OCI-LY7 (cell line): ENCODE data around the gene BCL11A. TPM values are rescaled to one million over a fixed set of nuclear protein-coding genes. Genes with fewer than 3 reads are reported as not detected.

Experiments used
- BruUV-seq: library from RNA; stranded (reverse); fragments of 400-500 nt; replicated peaks from 2 replicates; lab custom pipeline; 2021; lab: Mats Ljungman, UMichigan
- CTCF ChIA-PET: fragments of 300-600 bp; sonication (Branson Sonifier 250); formaldehyde crosslinking; loops from one replicate; lab custom pipeline; 2022; ENCODE audit warnings: antibody characterized with exemption; ENCODE audit not compliant: unreplicated experiment; lab: Charles Lee
- POLR2A ChIA-PET: fragments of 300-600 bp; sonication (Branson Sonifier 250); formaldehyde crosslinking; loops from one replicate; lab custom pipeline; 2022; ENCODE audit warnings: antibody characterized with exemption; lab: Charles Lee
- DNase-seq: peaks from one replicate; pipeline ENCODE4 v3.0.0-alpha.2; 2015; ENCODE audit warnings: low spot score
- H2AFZ ChIP-seq: fragments of 200-600 bp; sonication (generic), shearing (Covaris generic); 2 replicates; pipeline ENCODE4 v1.6.1; 2014; ENCODE audit warnings: mild to moderate bottlenecking, antibody characterized with exemption, low read length, moderate library complexity
- H3K27ac ChIP-seq: fragments of 200-600 bp; sonication (generic); 2 replicates; pipeline ENCODE4 v1.5.1; 2014; ENCODE audit warnings: mixed run types, low read depth, mild to moderate bottlenecking, moderate library complexity, low read length, inconsistent platforms; ENCODE audit not compliant: poor library complexity, severe bottlenecking
- H3K36me3 ChIP-seq: fragments of 200-600 bp; sonication (generic); 2 replicates; pipeline ENCODE4 v1.6.1; 2014; ENCODE audit warnings: mild to moderate bottlenecking, antibody characterized with exemption, low read length, moderate library complexity, mixed read lengths; ENCODE audit not compliant: insufficient read depth
- H3K4me1 ChIP-seq: fragments of 200-600 bp; sonication (generic); 2 replicates; pipeline ENCODE4 v1.5.1; 2014; ENCODE audit warnings: mild to moderate bottlenecking, low read length; ENCODE audit not compliant: insufficient read depth, poor library complexity, severe bottlenecking
- H3K4me2 ChIP-seq: fragments of 200-600 bp; sonication (generic); 2 replicates; pipeline ENCODE4 v1.6.1; 2014; ENCODE audit warnings: mild to moderate bottlenecking, low read length
- H3K4me3 ChIP-seq: fragments of 200-600 bp; sonication (generic); 2 replicates; pipeline ENCODE4 v1.5.1; 2014; ENCODE audit warnings: mild to moderate bottlenecking, low read depth, low read length; ENCODE audit not compliant: poor library complexity, severe bottlenecking
- H3K79me2 ChIP-seq: fragments of 200-600 bp; sonication (generic); 2 replicates; pipeline ENCODE4 v1.6.1; 2016; ENCODE audit warnings: low read depth, mild to moderate bottlenecking, low read length, moderate library complexity, mixed read lengths; ENCODE audit not compliant: insufficient read depth
- H3K9me2 ChIP-seq: fragments of 200-600 bp; sonication (generic); 2 replicates; pipeline ENCODE4 v1.6.1; 2016; ENCODE audit warnings: mild to moderate bottlenecking, low read length, mixed read lengths; ENCODE audit not compliant: insufficient read depth
- H3K9me3 ChIP-seq: fragments of 200-600 bp; sonication (generic); 2 replicates; pipeline ENCODE4 v1.6.1; 2014; ENCODE audit warnings: mild to moderate bottlenecking, mixed run types, low read length, mixed read lengths
- H4K20me1 ChIP-seq: fragments of 200-600 bp; sonication (generic); 2 replicates; pipeline ENCODE4 v1.6.1; 2014; ENCODE audit warnings: mild to moderate bottlenecking, antibody characterized with exemption, low read length, moderate library complexity, mixed read lengths; ENCODE audit not compliant: insufficient read depth
- EZH2phosphoT487 ChIP-seq: fragments of 200-600 bp; sonication (generic); IDR thresholded peaks from 2 replicates; pipeline ENCODE4 v1.6.1; 2018; ENCODE audit warnings: low read depth, borderline replicate concordance, mild to moderate bottlenecking, mixed run types, antibody characterized with exemption, low read length, moderate library complexity, mixed read lengths
- intact Hi-C: fragments of 100-400 bp; cut with micrococcal nuclease; formaldehyde crosslinking; loops from one replicate; pipeline ENCODE4 v1.10.0; 2022; ENCODE audit not compliant: unreplicated experiment
- total RNA-seq, 2 experiments: library from RNA; depleted of rRNA in 1 of 2; stranded (reverse); fragments of >200 nt in 1 of 2; shearing (Covaris generic) in 1 of 2; gene quantifications; 2 replicates each; pipeline ENCODE4 v1.2.3, GENCODE V29; 2014 to 2022
- TF ChIP-seq, protein P1 (sequence below): fragments of 200-600 bp; sonication (generic); conservative IDR thresholded peaks from 2 replicates; pipeline ENCODE4 v1.5.1; 2014; ENCODE audit warnings: mild to moderate bottlenecking, antibody characterized with exemption, low read length, moderate library complexity, mixed read lengths

BCL11A gene
- total RNA-seq, 2 experiments from 2014 or later = 64.3 to 167 TPM

DNA sequence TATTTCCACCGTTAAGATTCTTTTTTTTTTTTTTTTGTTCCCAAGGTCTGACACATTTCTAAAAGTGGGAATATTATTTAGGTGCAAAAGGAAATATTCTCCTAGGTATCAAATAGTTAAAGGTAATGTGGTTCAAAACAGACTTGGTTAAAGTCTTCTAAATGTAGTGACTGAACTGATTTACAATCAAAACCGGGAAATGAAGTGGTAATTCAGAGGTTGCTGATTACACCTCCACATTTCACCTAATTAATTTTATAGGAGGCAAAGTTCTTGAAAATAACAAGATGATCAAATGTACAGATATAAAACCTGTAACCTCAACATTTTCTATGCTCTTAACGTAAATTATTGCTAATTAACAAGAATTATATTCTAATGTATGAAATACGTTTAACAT is 5.1 kb downstream of the BCL11A start:
- Histone ChIP-seq H3K9me2 (no peaks in the 10 kb centered on the region), H3K79me2 (peaks cover 95% of the 10 kb centered on the region), H3K4me3 (peak overlapping the region; percentile 93), H2AFZ (no peak overlapping the region), H3K4me1 (peaks cover 52% of the 10 kb centered on the region), H3K4me2 (peak overlapping the region; percentile 100), H4K20me1 (peaks cover 20% of the 10 kb centered on the region; the same call in 1 of the 2 replicates), H3K9me3 (no peaks in the 10 kb centered on the region), H3K36me3 (peaks cover 68% of the 10 kb centered on the region), H3K27ac (peak overlapping the region; percentile 90)
- TF ChIP-seq, protein P1, sequence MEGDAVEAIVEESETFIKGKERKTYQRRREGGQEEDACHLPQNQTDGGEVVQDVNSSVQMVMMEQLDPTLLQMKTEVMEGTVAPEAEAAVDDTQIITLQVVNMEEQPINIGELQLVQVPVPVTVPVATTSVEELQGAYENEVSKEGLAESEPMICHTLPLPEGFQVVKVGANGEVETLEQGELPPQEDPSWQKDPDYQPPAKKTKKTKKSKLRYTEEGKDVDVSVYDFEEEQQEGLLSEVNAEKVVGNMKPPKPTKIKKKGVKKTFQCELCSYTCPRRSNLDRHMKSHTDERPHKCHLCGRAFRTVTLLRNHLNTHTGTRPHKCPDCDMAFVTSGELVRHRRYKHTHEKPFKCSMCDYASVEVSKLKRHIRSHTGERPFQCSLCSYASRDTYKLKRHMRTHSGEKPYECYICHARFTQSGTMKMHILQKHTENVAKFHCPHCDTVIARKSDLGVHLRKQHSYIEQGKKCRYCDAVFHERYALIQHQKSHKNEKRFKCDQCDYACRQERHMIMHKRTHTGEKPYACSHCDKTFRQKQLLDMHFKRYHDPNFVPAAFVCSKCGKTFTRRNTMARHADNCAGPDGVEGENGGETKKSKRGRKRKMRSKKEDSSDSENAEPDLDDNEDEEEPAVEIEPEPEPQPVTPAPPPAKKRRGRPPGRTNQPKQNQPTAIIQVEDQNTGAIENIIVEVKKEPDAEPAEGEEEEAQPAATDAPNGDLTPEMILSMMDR = no peak
- no peak for TF ChIP-seq EZH2phosphoT487
- DNase-seq = no peak
- BruUV-seq = TSS peak; percentile 8
- POLR2A ChIA-PET = interaction anchor here (0.7 to 2.2 kb wide), 5 partner anchors 19 to 231 kb away, joined by 3 to 9 read pairs (median 5); no protein-coding TSS in a partner anchor
- intact Hi-C loops = loop anchor here (2.0 kb wide), 1 partner anchor 660 kb away; no protein-coding TSS in a partner anchor
- CTCF ChIA-PET = no interaction called here

DNA sequence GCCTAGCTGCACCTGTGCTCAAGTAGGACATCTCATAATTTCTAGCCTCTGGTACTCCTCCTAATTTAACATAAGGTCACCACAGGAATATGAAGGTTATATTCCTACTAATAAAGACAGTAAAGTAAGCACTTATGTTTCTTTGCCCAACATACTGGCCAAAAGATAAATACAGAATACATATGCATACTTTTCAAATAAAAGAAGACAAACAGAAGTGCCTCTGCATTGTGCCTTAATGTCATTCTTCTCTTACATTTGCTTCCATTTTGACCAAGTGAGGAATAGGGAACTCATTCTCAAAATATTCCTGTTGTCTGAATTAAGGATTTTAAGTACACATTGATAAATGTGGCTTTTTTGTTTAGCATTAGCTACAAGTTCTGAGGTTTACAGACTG is 5.6 kb downstream of the BCL11A start:
- BruUV-seq = no TSS peak
- Histone ChIP-seq H4K20me1 (peaks cover 24% of the 10 kb centered on the region; the same call in 1 of the 2 replicates), H3K79me2 (peaks cover 95% of the 10 kb centered on the region), H3K36me3 (peaks cover 73% of the 10 kb centered on the region), H3K9me3 (no peaks in the 10 kb centered on the region), H3K4me2 (peak overlapping the region; percentile 100), H3K4me1 (peaks cover 56% of the 10 kb centered on the region), H3K27ac (peak overlapping the region; percentile 90), H3K4me3 (peak overlapping the region; percentile 93), H3K9me2 (no peaks in the 10 kb centered on the region), H2AFZ (no peak overlapping the region)
- ChIA-PET CTCF (interaction anchor here (1.1 to 1.3 kb wide), 2 partner anchors 9 to 235 kb away, joined by 3 read pairs; no protein-coding TSS in a partner anchor), POLR2A (interaction anchor here (0.6 to 4.3 kb wide), 11 partner anchors 8 to 230 kb away, joined by 3 to 25 read pairs (median 7); no protein-coding TSS in a partner anchor)
- TF ChIP-seq EZH2phosphoT487 = no peak
- TF ChIP-seq, protein P1 = no peak
- no peak for DNase-seq
- intact Hi-C loops = loop anchor here (2.0 kb wide), 2 partner anchors 109 to 659 kb away; no protein-coding TSS in a partner anchor

DNA sequence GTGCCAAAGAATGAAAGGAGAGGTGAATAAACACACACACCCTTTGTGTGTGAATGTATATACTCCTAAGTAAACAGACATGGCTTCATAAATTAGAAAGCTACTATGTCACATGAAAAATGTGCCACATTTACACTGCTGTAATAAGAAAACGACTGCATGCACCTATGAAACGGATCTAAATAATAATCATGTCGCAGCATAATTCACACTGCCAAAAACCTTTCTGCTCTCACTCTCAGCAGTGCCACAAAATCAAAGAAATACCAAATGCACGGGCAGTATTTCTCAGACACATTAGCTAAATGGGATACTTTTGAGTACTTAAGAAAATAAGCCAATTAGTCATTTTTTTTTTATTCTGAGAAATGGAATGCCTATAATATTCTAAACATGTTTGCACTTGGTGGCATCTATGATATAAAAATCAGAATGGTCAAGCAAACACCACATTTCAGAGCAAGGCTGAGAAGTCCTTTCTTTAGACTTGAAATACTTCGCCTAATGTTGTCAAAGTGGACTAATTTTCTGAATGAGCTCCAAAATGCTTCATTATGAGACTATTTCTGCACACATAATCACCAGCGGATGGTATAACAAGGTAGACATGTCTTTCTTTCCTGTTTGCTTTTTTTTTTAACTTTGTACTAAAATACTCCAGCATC is 6.6 kb downstream of the BCL11A start:
- peak overlapping the region; percentile 93 for H3K4me3 ChIP-seq
- BruUV-seq = no TSS peak
- intact Hi-C loops = loop anchor here (2.0 kb wide), 1 partner anchor 108 kb away; no protein-coding TSS in a partner anchor
- peaks cover 95% of the 10 kb centered on the region for H3K79me2 ChIP-seq
- ChIA-PET CTCF (interaction anchor here (0.8 to 1.3 kb wide), 3 partner anchors 9 to 234 kb away, joined by 3 to 8 read pairs (median 3); no protein-coding TSS in a partner anchor), POLR2A (interaction anchor here (0.5 to 4.3 kb wide), 23 partner anchors 9 to 520 kb away, joined by 3 to 25 read pairs (median 5); no protein-coding TSS in a partner anchor)
- H3K9me2 ChIP-seq = no peaks in the 10 kb centered on the region
- no peak overlapping the region for H2AFZ ChIP-seq
- peak overlapping the region; percentile 90 for H3K27ac ChIP-seq
- peaks cover 29% of the 10 kb centered on the region; the same call in 1 of the 2 replicates for H4K20me1 ChIP-seq
- peak overlapping the region; percentile 100 for H3K4me2 ChIP-seq
- DNase-seq = no peak
- peaks cover 66% of the 10 kb centered on the region for H3K4me1 ChIP-seq
- H3K9me3 ChIP-seq = no peaks in the 10 kb centered on the region
- TF ChIP-seq, protein P1 = no peak
- no peak for TF ChIP-seq EZH2phosphoT487
- peaks cover 81% of the 10 kb centered on the region for H3K36me3 ChIP-seq
